Cerebellar nuclear complex (tissue), 1 donor: ENCODE measurements around the gene SUN1.
"Not testable (repeated sequence)": the region's sequence is repeated elsewhere in the genome, so short reads cannot be mapped to it uniquely, and the experiment has no call there.

ENCODE experiments used
- DNase-seq, 2 experiments: peaks; one replicate each; lab custom pipeline; 2025; lab: John Stamatoyannopoulos, UW

The SUN1 gene, protein sequence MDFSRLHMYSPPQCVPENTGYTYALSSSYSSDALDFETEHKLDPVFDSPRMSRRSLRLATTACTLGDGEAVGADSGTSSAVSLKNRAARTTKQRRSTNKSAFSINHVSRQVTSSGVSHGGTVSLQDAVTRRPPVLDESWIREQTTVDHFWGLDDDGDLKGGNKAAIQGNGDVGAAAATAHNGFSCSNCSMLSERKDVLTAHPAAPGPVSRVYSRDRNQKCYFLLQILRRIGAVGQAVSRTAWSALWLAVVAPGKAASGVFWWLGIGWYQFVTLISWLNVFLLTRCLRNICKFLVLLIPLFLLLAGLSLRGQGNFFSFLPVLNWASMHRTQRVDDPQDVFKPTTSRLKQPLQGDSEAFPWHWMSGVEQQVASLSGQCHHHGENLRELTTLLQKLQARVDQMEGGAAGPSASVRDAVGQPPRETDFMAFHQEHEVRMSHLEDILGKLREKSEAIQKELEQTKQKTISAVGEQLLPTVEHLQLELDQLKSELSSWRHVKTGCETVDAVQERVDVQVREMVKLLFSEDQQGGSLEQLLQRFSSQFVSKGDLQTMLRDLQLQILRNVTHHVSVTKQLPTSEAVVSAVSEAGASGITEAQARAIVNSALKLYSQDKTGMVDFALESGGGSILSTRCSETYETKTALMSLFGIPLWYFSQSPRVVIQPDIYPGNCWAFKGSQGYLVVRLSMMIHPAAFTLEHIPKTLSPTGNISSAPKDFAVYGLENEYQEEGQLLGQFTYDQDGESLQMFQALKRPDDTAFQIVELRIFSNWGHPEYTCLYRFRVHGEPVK

GRCh38 chr7:832167-832967, at the start of gene SUN1:
SUN1 (plus strand) TSS chr7:832476; CDS start chr7:832525, 49 bp downstream.
- DNase-seq = no peak

DNA sequence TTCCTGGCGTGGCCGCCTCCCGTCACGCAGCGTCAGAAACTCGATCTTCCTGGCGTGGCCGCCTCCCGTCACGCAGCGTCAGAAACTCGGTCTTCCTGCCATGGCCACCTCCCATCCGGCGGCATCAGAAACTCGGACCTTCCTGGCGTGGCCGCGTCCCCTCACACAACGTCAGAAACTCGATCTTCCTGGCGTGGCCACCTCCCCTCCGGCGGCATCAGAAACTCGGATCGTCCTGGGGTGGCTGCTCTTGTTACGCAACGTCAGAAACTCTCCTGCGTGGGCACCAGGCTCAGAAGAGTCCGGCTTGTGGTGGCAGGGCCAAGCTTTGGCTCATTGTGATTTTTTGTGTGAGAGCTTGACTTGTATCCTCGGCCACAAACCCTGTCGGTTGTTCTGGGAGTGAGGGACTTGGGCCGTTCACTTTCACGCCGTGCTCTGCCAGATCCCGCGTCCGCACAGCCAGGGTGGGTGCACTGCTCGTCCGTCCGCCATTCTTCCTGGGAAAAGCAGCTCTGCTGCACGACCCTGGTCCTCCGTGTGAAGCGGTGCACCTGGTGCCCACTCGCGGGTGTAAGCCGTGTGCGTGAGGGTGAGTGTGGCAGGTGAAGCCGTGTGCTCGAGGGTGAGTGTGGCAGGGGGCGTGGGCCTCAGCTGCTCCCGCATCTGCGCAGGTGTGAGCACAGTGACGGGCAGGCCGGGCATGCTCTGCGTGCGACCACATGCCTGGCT, 49.4 kb upstream of the SUN1 start:
- no peak for DNase-seq

DNA sequence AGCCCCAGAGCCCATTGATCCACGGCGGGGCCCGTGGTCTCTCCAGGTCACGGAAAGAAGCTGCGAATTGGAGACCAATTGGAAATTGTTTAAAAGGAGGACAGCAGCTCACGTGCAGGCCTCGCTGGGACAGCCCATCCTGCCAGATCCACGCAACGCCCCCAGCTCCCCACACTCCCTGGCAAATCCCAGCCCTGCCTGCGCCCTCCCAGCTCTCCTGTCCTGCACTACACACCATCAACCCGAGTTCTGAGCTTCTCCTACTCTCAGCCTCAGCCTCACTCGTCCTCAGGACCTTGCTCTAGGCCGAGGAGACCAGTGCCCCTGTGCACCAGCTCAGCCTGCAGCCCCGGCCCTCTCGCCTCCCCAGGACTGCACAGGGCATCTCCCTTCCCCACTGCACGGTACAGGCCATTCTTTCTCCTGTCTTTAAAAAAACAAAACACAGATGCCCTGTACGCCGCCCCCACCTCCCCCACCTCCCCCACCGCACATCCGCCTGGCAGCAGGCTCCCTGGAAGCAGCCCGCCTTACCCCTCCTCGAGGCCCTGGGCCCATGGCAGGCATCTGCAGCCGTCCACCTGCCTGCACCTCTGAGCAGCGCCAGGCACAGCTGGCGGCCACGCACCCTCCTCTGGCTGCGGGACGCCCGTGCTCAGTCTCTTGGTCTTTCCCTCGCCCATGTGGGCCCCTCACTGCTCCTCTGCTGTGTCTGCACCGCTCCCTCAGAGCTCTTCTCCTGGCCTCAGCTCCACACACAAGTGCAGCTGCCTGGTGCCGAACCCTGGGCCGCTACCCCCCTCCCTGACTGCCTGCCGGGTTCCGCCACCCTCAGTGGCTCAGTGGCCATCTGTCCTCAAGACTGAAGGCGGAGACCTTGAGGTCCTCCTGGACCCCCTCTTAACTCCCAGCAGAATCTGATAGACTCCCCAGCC, 48.5 kb upstream of the SUN1 start:
- no peak for DNase-seq

DNA sequence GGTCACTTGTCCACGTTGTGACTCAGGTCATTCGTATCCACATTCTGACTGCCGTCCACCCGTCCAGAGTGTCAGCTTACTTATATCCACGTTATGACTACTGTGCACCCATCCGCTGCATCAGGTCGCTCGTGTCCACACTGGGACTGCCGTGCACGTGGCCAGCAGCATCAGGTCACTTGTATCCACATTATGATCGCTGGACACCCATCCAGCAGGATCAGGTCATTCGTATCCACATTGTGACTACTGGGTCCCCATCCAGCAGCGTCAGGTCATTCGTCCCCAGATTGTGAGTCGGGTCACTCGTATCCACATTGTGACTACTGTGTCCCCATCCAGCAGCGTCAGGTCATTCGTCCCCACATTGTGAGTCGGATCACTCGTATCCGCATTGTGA, 47.3 kb upstream of the SUN1 start:
- no peak for DNase-seq

- DNase-seq = no peak
These were observed 46.9 kb upstream of the SUN1 start for GRCh38 chr7:785416-785815.

DNA sequence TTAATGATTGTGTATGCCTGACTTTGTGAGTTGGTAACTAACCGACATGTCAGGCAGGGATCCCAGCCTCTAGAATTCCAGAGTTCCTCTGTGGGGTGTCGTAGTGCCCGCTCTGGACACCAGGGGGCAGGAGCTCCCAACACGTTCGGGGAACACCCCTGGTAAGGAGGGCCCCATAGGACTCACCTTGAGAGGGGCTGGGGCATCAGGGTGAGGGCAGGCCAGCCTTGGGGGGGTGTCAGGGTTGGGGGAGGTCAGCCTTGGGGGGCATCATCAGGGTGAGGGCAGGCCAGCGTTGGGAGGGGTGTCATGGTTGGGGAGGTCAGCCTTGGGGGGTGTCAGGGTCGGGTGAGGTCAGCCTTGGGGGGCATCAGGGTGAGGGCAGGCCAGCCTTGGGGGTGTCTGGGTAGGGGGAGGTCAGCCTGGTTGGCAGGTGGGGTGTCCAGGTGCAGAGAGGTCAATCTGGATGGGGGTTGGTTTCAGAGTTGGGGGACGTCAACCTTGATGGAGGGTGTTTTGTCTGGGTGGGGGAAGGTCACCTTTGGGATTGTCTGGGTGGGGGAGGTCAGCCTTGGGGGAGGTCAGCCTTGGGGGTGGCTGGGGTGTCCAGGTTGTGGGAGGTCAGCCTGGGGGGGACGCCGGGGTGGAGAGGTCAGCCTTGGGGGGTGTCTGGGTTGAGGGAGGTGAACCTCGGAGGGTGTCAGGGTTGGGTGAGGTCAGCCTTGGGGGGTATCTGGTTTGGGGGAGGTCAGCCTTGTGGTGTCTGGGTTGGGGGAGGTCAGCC, 45.6 kb upstream of the SUN1 start:
- no peak for DNase-seq

DNA sequence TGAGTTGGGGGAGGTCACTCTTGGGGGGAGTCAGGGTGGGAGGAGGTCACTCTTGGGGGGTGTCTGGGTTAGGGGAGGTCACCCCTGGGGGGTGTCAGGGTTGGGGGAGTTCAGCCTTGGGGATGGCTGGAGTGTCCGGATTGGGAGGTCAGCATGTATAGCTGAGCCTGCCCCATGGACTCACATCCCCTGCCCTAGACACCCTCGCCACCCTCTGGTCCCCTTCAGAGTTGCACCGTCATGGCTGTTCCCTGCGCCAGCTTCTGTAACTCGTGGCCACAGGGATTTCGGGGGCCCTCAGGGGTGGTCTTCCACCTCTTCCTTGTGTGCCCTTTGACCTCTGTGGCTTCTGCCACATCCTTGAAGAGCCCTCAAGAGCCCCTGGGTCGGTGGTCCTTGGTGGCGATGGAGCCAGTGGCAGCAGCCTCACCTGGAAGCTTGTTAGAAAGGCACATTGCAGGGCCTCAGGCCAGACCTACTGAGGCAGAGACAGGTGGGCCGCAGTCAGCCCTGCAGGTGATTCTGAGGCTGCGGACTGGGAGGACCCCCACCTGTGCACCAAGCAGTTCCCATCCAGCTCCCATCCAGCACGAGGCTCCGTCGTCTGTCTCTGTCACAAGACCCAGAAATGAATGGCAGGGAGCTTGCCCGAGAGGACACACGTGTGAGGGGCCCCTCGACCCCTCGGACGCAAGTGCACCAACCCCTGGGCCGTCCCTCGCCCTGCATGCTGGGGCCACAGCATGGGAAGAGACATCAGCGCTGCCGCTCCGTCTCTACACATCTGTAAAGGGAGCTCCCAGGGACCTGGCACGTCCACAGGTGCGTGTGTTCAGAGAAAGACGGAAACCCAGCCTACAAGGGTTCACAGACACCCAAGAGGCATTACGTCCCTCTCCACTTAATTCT, 44.7 kb upstream of the SUN1 start:
- DNase-seq = no peak

DNA sequence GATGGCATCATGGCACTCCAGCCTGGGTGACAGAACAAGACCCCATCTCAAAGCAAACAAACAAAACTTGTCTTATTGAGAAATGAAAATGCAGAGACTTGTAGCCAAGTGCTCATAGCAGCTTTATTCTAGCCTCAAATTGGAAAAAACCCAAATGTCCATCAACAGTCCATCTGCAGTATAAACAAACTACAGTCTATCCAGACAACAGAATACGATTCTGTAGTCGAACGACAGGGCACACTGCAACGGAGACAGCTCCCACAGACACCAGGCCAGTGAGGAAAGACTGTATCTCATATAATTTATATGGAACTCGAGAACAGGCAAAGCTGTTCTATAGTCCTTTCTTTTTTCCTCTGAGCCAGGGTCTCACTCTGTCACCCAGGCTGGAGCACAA, 40.8 kb upstream of the SUN1 start:
- DNase-seq = no peak

- no peak for DNase-seq
These were observed 38.1 kb upstream of the SUN1 start for GRCh38 chr7:794207-794606.

- no peak for DNase-seq
These were observed 37.5 kb upstream of the SUN1 start for GRCh38 chr7:794671-795329.

GRCh38 chr7:796434-797169, 35.7 kb upstream of the SUN1 start:
- DNase-seq = not testable (repeated sequence)

DNA sequence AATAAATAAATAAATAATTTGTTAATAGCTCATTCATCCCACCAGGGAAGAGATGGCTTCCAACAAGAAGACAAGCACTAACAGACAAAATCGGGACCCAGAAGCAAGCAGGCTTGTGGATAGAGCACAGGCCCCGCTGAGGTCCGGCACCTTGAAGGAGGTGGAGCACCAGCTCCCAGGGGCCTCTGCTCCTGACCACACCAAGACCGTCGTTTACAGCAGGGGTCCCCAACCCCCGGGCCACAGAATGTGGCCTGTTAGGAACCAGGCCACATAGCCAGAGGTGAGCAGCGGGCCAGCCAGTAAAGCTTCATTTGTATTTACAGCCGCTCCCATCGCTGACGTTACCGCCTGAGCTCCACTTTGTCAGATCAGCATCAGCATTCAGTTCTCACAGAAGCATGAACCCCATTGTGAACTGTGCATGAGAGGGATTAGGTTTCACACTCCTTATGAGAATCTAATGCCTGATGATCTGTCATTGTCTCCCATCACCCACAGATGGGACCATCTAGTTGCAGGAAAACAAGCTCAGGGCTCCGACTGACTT, 33.3 kb upstream of the SUN1 start:
- no peak for DNase-seq

GRCh38 chr7:800692-801091, 31.6 kb upstream of the SUN1 start:
- DNase-seq = no peak

DNA sequence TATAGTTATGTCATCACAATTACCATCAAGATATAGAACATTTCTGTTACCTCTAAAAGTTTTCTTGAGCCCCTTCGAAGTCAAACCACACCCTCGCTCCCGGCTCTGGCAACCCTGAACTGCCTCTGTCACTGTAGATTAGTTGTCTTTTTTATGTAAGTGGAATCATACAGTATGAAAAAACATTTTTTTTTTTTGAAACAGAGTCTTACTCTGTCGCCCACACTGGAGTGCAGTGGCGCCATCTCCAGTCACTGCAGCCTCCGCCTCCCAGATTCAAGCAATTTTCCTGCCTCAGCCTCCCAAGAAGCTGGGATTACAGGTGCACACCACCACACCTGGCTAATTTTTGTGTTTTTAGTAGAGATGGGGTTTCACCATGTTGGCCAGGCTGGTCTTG, 30.9 kb upstream of the SUN1 start:
- not testable (repeated sequence) for DNase-seq

DNA sequence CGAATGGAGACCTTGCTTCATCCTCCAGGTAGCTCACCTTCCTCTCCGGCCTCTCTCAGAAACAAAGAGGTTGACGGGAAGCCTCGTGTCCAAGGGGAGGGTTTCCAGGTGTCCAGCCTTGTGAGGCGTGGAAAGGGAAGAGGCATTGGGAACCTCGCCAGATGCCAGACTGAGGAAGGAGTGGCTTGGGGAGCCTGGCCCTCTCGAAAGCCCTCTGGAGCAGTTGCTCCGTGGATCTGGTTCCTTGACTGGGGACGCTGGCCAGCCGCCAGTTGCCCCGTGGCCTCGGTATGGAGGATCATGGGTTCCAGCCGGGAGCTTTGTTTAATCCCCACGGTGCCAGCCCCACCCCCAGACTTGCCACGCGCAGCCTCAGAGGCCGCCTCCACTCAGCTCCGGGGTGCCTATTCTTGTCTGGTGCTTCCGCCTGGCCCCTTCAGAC, 30.3 kb upstream of the SUN1 start:
- DNase-seq = no peak

GRCh38 chr7:802500-803242, 29.6 kb upstream of the SUN1 start:
- no peak for DNase-seq
